ENCODE measurements around the gene CHCHD3.

DNA sequence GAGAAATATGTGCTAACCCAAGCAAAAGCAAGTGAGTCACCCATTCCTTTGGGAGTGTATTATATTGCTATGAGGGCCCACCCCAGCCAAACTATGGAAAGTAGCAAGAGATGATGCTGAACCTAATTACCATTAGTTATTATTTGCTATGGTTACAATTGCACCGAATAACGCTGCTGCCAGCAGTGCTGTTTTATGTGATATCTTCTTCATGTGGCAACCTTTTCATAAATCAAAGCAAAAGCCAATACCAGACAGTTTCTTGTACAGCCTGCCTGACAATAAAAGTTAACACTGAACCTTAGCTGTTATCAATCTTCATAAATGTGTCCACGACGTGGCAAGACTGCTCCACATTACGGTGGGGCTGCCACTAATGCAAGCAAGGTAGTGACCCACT lies 263.9 kb downstream of the CHCHD3 start:
- TF ChIP-seq TCF7 (CRISPR knock-in tag; IDR thresholded peaks at IDR 0.05; ENCODE audit: low read depth) (no peak), FOXP1 (CRISPR knock-in tag; IDR thresholded peaks at IDR 0.05; ENCODE audit: borderline replicate concordance) (no peak)
- TF ChIP-seq, protein P1, sequence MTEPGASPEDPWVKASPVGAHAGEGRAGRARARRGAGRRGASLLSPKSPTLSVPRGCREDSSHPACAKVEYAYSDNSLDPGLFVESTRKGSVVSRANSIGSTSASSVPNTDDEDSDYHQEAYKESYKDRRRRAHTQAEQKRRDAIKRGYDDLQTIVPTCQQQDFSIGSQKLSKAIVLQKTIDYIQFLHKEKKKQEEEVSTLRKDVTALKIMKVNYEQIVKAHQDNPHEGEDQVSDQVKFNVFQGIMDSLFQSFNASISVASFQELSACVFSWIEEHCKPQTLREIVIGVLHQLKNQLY (CRISPR knock-in tag; IDR thresholded peaks at IDR 0.05) = no peak

Data from WTC11 (cell line).